Activated CD8-positive, alpha-beta memory T cell treated with anti-CD3 and anti-CD28 coated beads for 4 hours (primary cell): ENCODE results near the gene FCMR.

Experiments
- DNase-seq, 2 donors: peaks; one replicate each; pipeline ENCODE4 v3.0.0-alpha.2; 2020; ENCODE audit warnings: low read depth in 2 of 2

The FCMR gene

GRCh38 chr1:206901944-206902343 is 19.8 kb downstream of the FCMR start:
- no peak for DNase-seq

- no peak for DNase-seq
Observed at GRCh38 chr1:206900149-206900548, 21.6 kb downstream of the FCMR start.

- no peak for DNase-seq
Observed at GRCh38 chr1:206899717-206900116, 22.0 kb downstream of the FCMR start.

GRCh38 chr1:206898915-206899431 is 22.8 kb downstream of the FCMR start:
- DNase-seq: no peak

GRCh38 chr1:206898089-206898914 is 23.4 kb downstream of the FCMR start:
- no peak for DNase-seq

GRCh38 chr1:206897175-206897574 is 24.6 kb downstream of the FCMR start, which contains the start of gene IL24:
Gene IL24, plus strand, starts transcription at chr1:206897443. Its CDS starts 390 bp downstream, at chr1:206897833.
- no peak for DNase-seq

- DNase-seq: no peak
Observed at GRCh38 chr1:206896261-206896660, 25.5 kb downstream of the FCMR start.

- DNase-seq: no peak
Observed at GRCh38 chr1:206895837-206896242, 25.9 kb downstream of the FCMR start.

GRCh38 chr1:206895325-206895724 is 26.4 kb downstream of the FCMR start:
- no peak for DNase-seq

GRCh38 chr1:206893380-206893779 is 28.4 kb downstream of the FCMR start:
- DNase-seq: no peak

GRCh38 chr1:206892351-206892984 is 29.3 kb downstream of the FCMR start:
- DNase-seq: no peak

GRCh38 chr1:206891412-206891811 is 30.3 kb downstream of the FCMR start:
- no peak for DNase-seq

GRCh38 chr1:206890125-206891060 is 31.3 kb downstream of the FCMR start:
- no peak for DNase-seq

- DNase-seq: no peak
Observed at GRCh38 chr1:206887701-206888100, 34.0 kb downstream of the FCMR start.

- no peak for DNase-seq
Observed at GRCh38 chr1:206886831-206887230, 34.9 kb downstream of the FCMR start.

- DNase-seq: no peak
Observed at GRCh38 chr1:206885341-206886060, 36.2 kb downstream of the FCMR start.

- no peak for DNase-seq
Observed at GRCh38 chr1:206883876-206884275, 37.9 kb downstream of the FCMR start.

GRCh38 chr1:206883160-206883559 is 38.6 kb downstream of the FCMR start:
- DNase-seq: no peak

GRCh38 chr1:206882555-206882954 is 39.2 kb downstream of the FCMR start:
- DNase-seq: no peak

GRCh38 chr1:206880314-206880713 is 41.4 kb downstream of the FCMR start:
- no peak for DNase-seq

GRCh38 chr1:206878456-206878855 is 43.3 kb downstream of the FCMR start:
- no peak for DNase-seq
